ENCODE results near the gene ALDH1A1.

The ALDH1A1 gene

DNA sequence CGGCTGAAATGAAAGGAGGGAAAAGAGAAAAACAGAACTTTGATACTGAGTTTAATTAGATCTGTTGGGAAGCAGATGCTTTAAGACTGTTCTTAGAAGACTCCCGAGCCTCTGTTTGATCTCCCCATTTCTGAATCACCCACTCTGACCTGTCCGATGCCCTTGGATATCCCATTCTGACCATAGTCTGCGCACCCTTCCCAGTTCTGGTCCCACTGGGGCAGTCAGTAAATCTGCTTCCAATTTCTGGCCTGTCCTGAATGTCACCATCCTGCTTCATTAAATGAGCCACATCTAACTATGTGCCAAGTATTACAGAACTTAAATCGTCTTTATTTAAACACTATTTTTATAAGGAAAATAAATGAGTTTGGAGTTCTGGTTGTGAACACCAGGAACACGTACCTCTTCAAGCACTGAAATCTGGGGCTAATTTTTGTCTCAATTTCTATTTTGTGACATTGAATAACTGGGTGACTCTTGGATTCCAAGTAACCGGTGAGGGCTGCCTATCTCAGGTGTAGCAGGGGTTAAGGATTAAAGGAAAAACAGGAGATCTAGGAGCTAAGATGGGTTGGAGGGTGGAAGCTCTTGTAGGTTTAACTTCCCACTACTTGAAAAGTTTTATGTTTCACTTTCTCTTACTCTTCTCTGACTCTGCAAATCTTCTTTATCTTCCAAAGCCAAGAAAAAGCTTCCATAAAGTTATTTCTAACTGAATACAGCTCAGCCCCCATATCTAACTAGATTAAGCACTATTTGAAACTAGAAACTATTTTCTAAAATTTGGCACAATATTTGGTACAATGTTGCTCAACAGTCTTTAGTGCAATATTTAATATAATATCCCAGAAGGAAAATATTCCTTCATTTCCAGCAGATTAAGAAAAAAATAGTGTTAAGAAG lies 40.1 kb downstream of the ALDH1A1 start:
- Histone ChIP-seq H2AFZ (ENCODE audit: low read length) (0 out of 2 replicates have a peak overlapping the region, but pooled peaks have one; percentile 12), H3K27ac (ENCODE audit: low read length) (no peak overlapping the region), H3K36me3 (replicated peaks; ENCODE audit: insufficient read depth, low read length) (no peaks in the 10 kb centered on the region), H3F3A (ENCODE audit: insufficient read depth, low read length) (no peaks in the 10 kb centered on the region), H3K4me1 (ENCODE audit: low read length) (no peaks in the 10 kb centered on the region), H3K79me2 (ENCODE audit: low read length) (no peaks in the 10 kb centered on the region), H3K9me2 (replicated peaks; ENCODE audit: insufficient read depth, low read length) (no peaks in the 10 kb centered on the region), H3K27me3 (replicated peaks; ENCODE audit: insufficient read depth, low read length) (no peaks in the 10 kb centered on the region), H4K20me1 (ENCODE audit: insufficient read depth, low read length) (no peaks in the 10 kb centered on the region; the same call in 1 of the 2 replicates), H3K9me3 (replicated peaks; ENCODE audit: insufficient read depth, low read length) (no peaks in the 10 kb centered on the region), H3K4me2 (ENCODE audit: low read depth, low read length) (peak overlapping the region; percentile 33; the same call in 1 of the 2 replicates), H3K4me3 (ENCODE audit: low read length) (no peak overlapping the region), H3K9ac (ENCODE audit: low read length) (no peak overlapping the region)
- no peak for DNase-seq
- TF ChIP-seq EZH2 (optimal IDR thresholded peaks at IDR 0.05; ENCODE audit: low read depth, low read length) (no peak), EZH2phosphoT487 (IDR thresholded peaks at IDR 0.05; ENCODE audit: low read length) (no peak)
- TF ChIP-seq, protein P1, sequence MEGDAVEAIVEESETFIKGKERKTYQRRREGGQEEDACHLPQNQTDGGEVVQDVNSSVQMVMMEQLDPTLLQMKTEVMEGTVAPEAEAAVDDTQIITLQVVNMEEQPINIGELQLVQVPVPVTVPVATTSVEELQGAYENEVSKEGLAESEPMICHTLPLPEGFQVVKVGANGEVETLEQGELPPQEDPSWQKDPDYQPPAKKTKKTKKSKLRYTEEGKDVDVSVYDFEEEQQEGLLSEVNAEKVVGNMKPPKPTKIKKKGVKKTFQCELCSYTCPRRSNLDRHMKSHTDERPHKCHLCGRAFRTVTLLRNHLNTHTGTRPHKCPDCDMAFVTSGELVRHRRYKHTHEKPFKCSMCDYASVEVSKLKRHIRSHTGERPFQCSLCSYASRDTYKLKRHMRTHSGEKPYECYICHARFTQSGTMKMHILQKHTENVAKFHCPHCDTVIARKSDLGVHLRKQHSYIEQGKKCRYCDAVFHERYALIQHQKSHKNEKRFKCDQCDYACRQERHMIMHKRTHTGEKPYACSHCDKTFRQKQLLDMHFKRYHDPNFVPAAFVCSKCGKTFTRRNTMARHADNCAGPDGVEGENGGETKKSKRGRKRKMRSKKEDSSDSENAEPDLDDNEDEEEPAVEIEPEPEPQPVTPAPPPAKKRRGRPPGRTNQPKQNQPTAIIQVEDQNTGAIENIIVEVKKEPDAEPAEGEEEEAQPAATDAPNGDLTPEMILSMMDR (IDR thresholded peaks at IDR 0.05; ENCODE audit: low read length) = no peak

DNA sequence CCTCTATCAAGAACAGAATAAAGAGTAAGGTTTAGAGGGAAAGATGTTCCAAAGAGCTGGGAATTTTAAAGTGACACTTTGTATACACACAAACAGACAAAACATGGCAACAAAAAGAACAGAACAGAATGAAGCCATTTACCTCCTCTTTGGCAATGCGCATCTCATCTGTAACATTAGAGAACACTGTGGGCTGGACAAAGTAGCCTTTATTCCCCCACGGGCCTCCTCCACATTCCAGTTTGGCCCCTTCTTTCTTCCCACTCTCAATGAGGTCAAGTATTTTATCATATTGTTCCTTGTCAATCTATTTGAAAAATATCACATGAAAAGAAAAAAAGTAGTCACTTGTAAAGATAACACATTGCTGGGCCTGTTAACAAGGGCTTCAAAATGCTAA lies 41.0 kb downstream of the ALDH1A1 start:
- no peaks in the 10 kb centered on the region for H3K36me3 ChIP-seq (replicated peaks; ENCODE audit: insufficient read depth, low read length)
- no peak overlapping the region for H2AFZ ChIP-seq (ENCODE audit: low read length)
- no peak for DNase-seq
- no peak overlapping the region for H3K9ac ChIP-seq (ENCODE audit: low read length)
- H3K79me2 ChIP-seq (ENCODE audit: low read length) = no peaks in the 10 kb centered on the region
- no peak overlapping the region for H3K4me3 ChIP-seq (ENCODE audit: low read length)
- H3K4me2 ChIP-seq (ENCODE audit: low read depth, low read length) = no peak overlapping the region
- 0 out of 2 replicates have a peak, but pooled peaks cover 5% of the 10 kb centered on the region for H3K4me1 ChIP-seq (ENCODE audit: low read length)
- H3K27me3 ChIP-seq (replicated peaks; ENCODE audit: insufficient read depth, low read length) = no peaks in the 10 kb centered on the region
- TF ChIP-seq, protein P1 (IDR thresholded peaks at IDR 0.05; ENCODE audit: low read length) = no peak
- TF ChIP-seq EZH2phosphoT487 (IDR thresholded peaks at IDR 0.05; ENCODE audit: low read length) (no peak), EZH2 (optimal IDR thresholded peaks at IDR 0.05; ENCODE audit: low read depth, low read length) (no peak)
- no peak overlapping the region for H3K27ac ChIP-seq (ENCODE audit: low read length)
- H3K9me3 ChIP-seq (replicated peaks; ENCODE audit: insufficient read depth, low read length) = no peaks in the 10 kb centered on the region
- no peaks in the 10 kb centered on the region for H3F3A ChIP-seq (ENCODE audit: insufficient read depth, low read length)
- no peaks in the 10 kb centered on the region for H3K9me2 ChIP-seq (replicated peaks; ENCODE audit: insufficient read depth, low read length)
- H4K20me1 ChIP-seq (ENCODE audit: insufficient read depth, low read length) = no peaks in the 10 kb centered on the region; the same call in 1 of the 2 replicates

DNA sequence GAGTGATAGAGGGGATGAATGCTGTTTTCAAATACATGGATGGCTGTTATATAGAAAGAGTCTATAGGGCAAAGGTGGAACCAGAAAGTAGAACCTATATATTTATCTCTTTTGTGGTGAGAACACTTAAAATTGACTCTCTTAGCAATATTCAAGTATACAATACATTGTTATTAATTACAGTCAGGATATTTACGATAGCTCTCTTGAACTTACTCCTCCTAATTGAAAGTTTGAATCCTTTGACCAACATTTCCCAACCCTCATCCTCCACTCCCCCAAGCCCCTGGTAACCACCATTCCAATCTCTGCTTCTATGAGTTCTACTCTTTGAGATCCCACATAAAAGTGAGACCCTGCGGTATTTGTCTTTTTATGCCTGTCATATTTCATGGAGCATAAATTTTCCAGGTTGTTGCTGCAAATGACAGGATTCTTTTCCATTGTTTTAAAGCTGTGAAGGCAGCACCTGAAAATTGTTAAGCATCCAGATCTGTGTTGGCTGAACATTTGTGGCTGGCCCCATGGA lies 41.5 kb downstream of the ALDH1A1 start:
- Histone ChIP-seq H3K9ac (ENCODE audit: low read length) (no peak overlapping the region), H3K4me2 (ENCODE audit: low read depth, low read length) (no peak overlapping the region), H2AFZ (ENCODE audit: low read length) (no peak overlapping the region), H3K27me3 (replicated peaks; ENCODE audit: insufficient read depth, low read length) (no peaks in the 10 kb centered on the region), H3K9me3 (replicated peaks; ENCODE audit: insufficient read depth, low read length) (no peaks in the 10 kb centered on the region), H3K4me3 (ENCODE audit: low read length) (no peak overlapping the region), H3K27ac (ENCODE audit: low read length) (no peak overlapping the region), H3K79me2 (ENCODE audit: low read length) (no peaks in the 10 kb centered on the region), H3F3A (ENCODE audit: insufficient read depth, low read length) (no peaks in the 10 kb centered on the region), H3K9me2 (replicated peaks; ENCODE audit: insufficient read depth, low read length) (no peaks in the 10 kb centered on the region), H4K20me1 (ENCODE audit: insufficient read depth, low read length) (no peaks in the 10 kb centered on the region; the same call in 1 of the 2 replicates), H3K36me3 (replicated peaks; ENCODE audit: insufficient read depth, low read length) (no peaks in the 10 kb centered on the region), H3K4me1 (ENCODE audit: low read length) (0 out of 2 replicates have a peak, but pooled peaks cover 5% of the 10 kb centered on the region)
- DNase-seq = no peak
- no peak for TF ChIP-seq EZH2 (optimal IDR thresholded peaks at IDR 0.05; ENCODE audit: low read depth, low read length)
- TF ChIP-seq, protein P1 (IDR thresholded peaks at IDR 0.05; ENCODE audit: low read length) = no peak
- no peak for TF ChIP-seq EZH2phosphoT487 (IDR thresholded peaks at IDR 0.05; ENCODE audit: low read length)
